H1 (cell line): ENCODE measurements around the gene SASH3. TPM values are rescaled to one million over a fixed set of nuclear protein-coding genes. Genes with fewer than 3 reads are reported as not detected.

Experiments used
- CTCF ChIA-PET: fragments of 300-600 bp; sonication (Branson Sonifier 250); formaldehyde crosslinking; loops from one replicate; lab custom pipeline; 2021; ENCODE audit not compliant: partially characterized antibody; lab: Charles Lee
- POLR2A ChIA-PET: fragments of 300-600 bp; sonication (Branson Sonifier 250); formaldehyde crosslinking; loops from one replicate; lab custom pipeline; 2021; ENCODE audit warnings: inconsistent platforms; ENCODE audit not compliant: partially characterized antibody; lab: Charles Lee
- DNase-seq, 2 experiments: peaks; one replicate each; pipeline versions ENCODE4 v3.0.0 to v3.0.0-alpha.2; 2010 to 2022; ENCODE audit warnings: low spot score in 2 of 2, low read depth in 1 of 2, mixed read lengths in 1 of 2
- FAIRE-seq: peaks from 2 replicates; lab custom pipeline; 2011; peaks lifted over from hg19 to GRCh38; lab: Jason Lieb, UNC
- H2AFZ ChIP-seq: 2 replicates; pipeline ENCODE4 v1.8.1; 2012; ENCODE audit warnings: low read length, inconsistent platforms
- H2AK5ac ChIP-seq: 2 replicates; pipeline ENCODE4 v1.6.1; 2013; ENCODE audit warnings: low read depth, low read length
- H2BK120ac ChIP-seq: replicated peaks from 2 replicates; pipeline ENCODE3; 2013; ENCODE audit warnings: low read depth, low read length, inconsistent platforms
- H2BK12ac ChIP-seq: 2 replicates; pipeline ENCODE4 v1.6.1; 2013; ENCODE audit warnings: low read depth, low read length
- H2BK15ac ChIP-seq: 2 replicates; pipeline ENCODE4 v1.6.1; 2013; ENCODE audit warnings: low read length
- H2BK20ac ChIP-seq: 2 replicates; pipeline ENCODE4 v1.6.1; 2013; ENCODE audit warnings: low read length
- H2BK5ac ChIP-seq: 2 replicates; pipeline ENCODE4 v1.6.1; 2013; ENCODE audit warnings: low read depth, low read length
- H3K14ac ChIP-seq: 2 replicates; pipeline ENCODE4 v1.6.1; 2013; ENCODE audit warnings: inconsistent platforms; ENCODE audit not compliant: insufficient read length
- H3K18ac ChIP-seq: 2 replicates; pipeline ENCODE4 v1.6.1; 2013; ENCODE audit warnings: low read length; ENCODE audit errors: extremely low read depth
- H3K23ac ChIP-seq: 2 replicates; pipeline ENCODE4 v1.6.1; 2013; ENCODE audit warnings: inconsistent platforms; ENCODE audit not compliant: insufficient read length
- H3K23me2 ChIP-seq: 2 replicates; pipeline ENCODE4 v1.6.1; 2013; ENCODE audit warnings: low read depth, low read length
- H3K27ac ChIP-seq: 2 replicates; pipeline ENCODE4 v1.6.1; 2011; ENCODE audit warnings: low read depth, low read length, inconsistent platforms
- H3K27me3 ChIP-seq, 4 experiments: replicated peaks in 1 of 4; 1 replicate in 1 of 4; 2 replicates in 3 of 4; pipeline versions ENCODE4 v1.6.1 to v1.8.1; 2011 to 2013; ENCODE audit warnings: low read length in 3 of 4, mild to moderate bottlenecking in 3 of 4, inconsistent platforms in 2 of 4, mixed read lengths in 2 of 4, moderate library complexity in 1 of 4; ENCODE audit not compliant: control insufficient read depth in 3 of 4, insufficient read depth in 3 of 4; ENCODE audit errors: extremely low read depth in 1 of 4
- H3K36me3 ChIP-seq, 4 experiments: 2 replicates each; pipeline versions ENCODE4 v1.6.1 to v1.8.1; 2011 to 2013; ENCODE audit warnings: mild to moderate bottlenecking in 4 of 4, low read length in 3 of 4, moderate library complexity in 2 of 4, control low read depth in 1 of 4, inconsistent platforms in 1 of 4; ENCODE audit not compliant: insufficient read depth in 4 of 4, control insufficient read depth in 2 of 4
- H3K4ac ChIP-seq: replicated peaks from 2 replicates; pipeline ENCODE3; 2013; ENCODE audit warnings: low read length, low read depth, mixed read lengths, inconsistent platforms; ENCODE audit not compliant: insufficient read length
- H3K4me1 ChIP-seq, 4 experiments: replicated peaks in 1 of 4; 1 replicate in 1 of 4; 2 replicates in 3 of 4; pipeline versions ENCODE4 v1.6.1 to v1.8.1; 2011 to 2013; ENCODE audit warnings: low read length in 3 of 4, inconsistent platforms in 2 of 4, mixed read lengths in 1 of 4; ENCODE audit not compliant: insufficient read depth in 4 of 4, control insufficient read depth in 3 of 4
- H3K4me2 ChIP-seq, 2 experiments: 2 replicates each; pipeline versions ENCODE4 v1.6.1 to v1.8.1; 2011 to 2013; ENCODE audit warnings: low read depth in 2 of 2, low read length in 2 of 2, control low read depth in 1 of 2, inconsistent platforms in 1 of 2, mild to moderate bottlenecking in 1 of 2; ENCODE audit not compliant: insufficient read depth in 1 of 2
- H3K4me3 ChIP-seq, 4 experiments: fragments of 200-600, 300-600 bp in 1 of 4; sonication (generic), shearing (Covaris generic), sonication (Bioruptor Twin) in 1 of 4; 2 replicates each; pipeline versions ENCODE4 v1.5.1 to v1.8.1; 2011 to 2016; ENCODE audit warnings: low read length in 4 of 4, low read depth in 3 of 4, control low read depth in 2 of 4, inconsistent platforms in 2 of 4, mild to moderate bottlenecking in 2 of 4, mixed read lengths in 1 of 4, moderate library complexity in 1 of 4; ENCODE audit not compliant: insufficient read depth in 2 of 4; ENCODE audit errors: extremely low read depth in 1 of 4
- H3K56ac ChIP-seq: replicated peaks from 2 replicates; pipeline ENCODE3; 2013; ENCODE audit warnings: low read depth, mild to moderate bottlenecking, mixed read lengths, low read length, inconsistent platforms; ENCODE audit not compliant: insufficient read length
- H3K79me1 ChIP-seq: 2 replicates; pipeline ENCODE4 v1.6.1; 2013; ENCODE audit warnings: low read depth, low read length, control low read depth
- H3K79me2 ChIP-seq, 2 experiments: 2 replicates each; pipeline versions ENCODE4 v1.6.1 to v1.8.1; 2012 to 2013; ENCODE audit warnings: low read length in 2 of 2, mild to moderate bottlenecking in 2 of 2, inconsistent platforms in 1 of 2; ENCODE audit not compliant: insufficient read depth in 2 of 2, control insufficient read depth in 1 of 2
- H3K9ac ChIP-seq, 4 experiments: replicated peaks in 1 of 4; 1 replicate in 1 of 4; 2 replicates in 3 of 4; pipeline versions ENCODE4 v1.6.1 to v1.8.1; 2011 to 2013; ENCODE audit warnings: low read depth in 3 of 4, low read length in 3 of 4, control low read depth in 2 of 4, mild to moderate bottlenecking in 2 of 4, moderate library complexity in 2 of 4, inconsistent platforms in 1 of 4; ENCODE audit errors: extremely low read depth in 1 of 4
- H3K9me3 ChIP-seq, 2 experiments: 2 replicates each; pipeline versions ENCODE4 v1.6.1 to v1.8.1; 2012 to 2013; ENCODE audit warnings: mild to moderate bottlenecking in 2 of 2, moderate library complexity in 2 of 2, control low read depth in 1 of 2, inconsistent platforms in 1 of 2, low read depth in 1 of 2, low read length in 1 of 2, mixed read lengths in 1 of 2; ENCODE audit not compliant: insufficient read depth in 2 of 2
- H4K20me1 ChIP-seq, 2 experiments: replicated peaks in 1 of 2; 2 replicates each; pipeline versions ENCODE3 to v1.8.1; 2011 to 2013; ENCODE audit warnings: inconsistent platforms in 2 of 2, low read length in 2 of 2, mild to moderate bottlenecking in 1 of 2; ENCODE audit not compliant: insufficient read depth in 2 of 2, control insufficient read depth in 1 of 2
- H4K5ac ChIP-seq: 2 replicates; pipeline ENCODE4 v1.6.1; 2013; ENCODE audit warnings: low read length, low read depth, mixed read lengths, inconsistent platforms; ENCODE audit not compliant: insufficient read length
- H4K8ac ChIP-seq: 2 replicates; pipeline ENCODE4 v1.8.0; 2013; ENCODE audit warnings: mild to moderate bottlenecking, moderate library complexity, low read length, inconsistent platforms; ENCODE audit not compliant: insufficient read depth; ENCODE audit errors: extremely low read depth
- H4K91ac ChIP-seq: replicated peaks from 2 replicates; pipeline ENCODE3; 2013; ENCODE audit warnings: low read length, mixed read lengths, inconsistent platforms; ENCODE audit not compliant: insufficient read length
- CHD2 ChIP-seq: IDR thresholded peaks from 2 replicates; pipeline ENCODE4 v1.6.1; 2012; ENCODE audit warnings: low read length, improper control_type of control experiment
- E2F6 ChIP-seq: IDR thresholded peaks from 2 replicates; pipeline ENCODE4 v1.6.1; 2012; ENCODE audit warnings: inconsistent platforms
- HDAC2 ChIP-seq, 2 experiments: fragments of 300-600 bp in 1 of 2; sonication (generic) in 1 of 2; IDR thresholded peaks; 2 replicates each; pipeline ENCODE4 v1.6.1; 2011 to 2012; ENCODE audit warnings: low read depth in 2 of 2, low read length in 2 of 2, mild to moderate bottlenecking in 2 of 2, moderate library complexity in 2 of 2, borderline replicate concordance in 1 of 2, inconsistent platforms in 1 of 2
- KDM4A ChIP-seq: IDR thresholded peaks from one replicate; pipeline ENCODE4 v1.7.1; 2012; ENCODE audit warnings: low read depth, mild to moderate bottlenecking, moderate library complexity, low read length, inconsistent platforms; ENCODE audit not compliant: severe bottlenecking
- NANOG ChIP-seq: IDR thresholded peaks from 2 replicates; pipeline ENCODE4 v1.6.1; 2011; ENCODE audit warnings: low read length, low read depth, mild to moderate bottlenecking, inconsistent platforms; ENCODE audit not compliant: insufficient read depth, poor library complexity, severe bottlenecking
- NRF1 ChIP-seq: IDR thresholded peaks from 2 replicates; pipeline ENCODE4 v1.6.1; 2011; ENCODE audit warnings: mild to moderate bottlenecking, low read depth, low read length, improper control_type of control experiment
- SP1 ChIP-seq: IDR thresholded peaks from 2 replicates; pipeline ENCODE4 v1.6.1; 2011; ENCODE audit warnings: low read depth, low read length
- SP4 ChIP-seq: IDR thresholded peaks from 2 replicates; pipeline ENCODE4 v1.6.1; 2012; ENCODE audit warnings: low read length, inconsistent platforms
- SUZ12 ChIP-seq: fragments of 200-600 bp; sonication (generic); IDR thresholded peaks from 2 replicates; pipeline ENCODE4 v1.6.1; 2012; ENCODE audit warnings: mild to moderate bottlenecking, inconsistent platforms, low read length, moderate library complexity, mixed read lengths
- TEAD4 ChIP-seq: IDR thresholded peaks from 2 replicates; pipeline ENCODE4 v1.6.1; 2012; ENCODE audit warnings: low read depth, low read length, inconsistent platforms, mixed read lengths
- WGBS, 2 experiments: shearing (Covaris generic) in 1 of 2; methylation state at CpG; one replicate each; pipeline versions ENCODE4 v1.1.6 to v1.1.7; 2013 to 2015; ENCODE audit warnings: low lambda C conversion rate in 2 of 2, mixed read lengths in 2 of 2, inconsistent platforms in 1 of 2, low coverage in 1 of 2, missing lambda C conversion rate in 1 of 2; ENCODE audit not compliant: insufficient replicate concordance in 2 of 2, insufficient coverage in 1 of 2, insufficient read length in 1 of 2; ENCODE audit errors: extremely low coverage in 1 of 2, missing lambda C conversion rate in 1 of 2; 5-methylcytosine and 5-hydroxymethylcytosine counted together
- long read RNA-seq, 2 experiments: library from RNA in 1 of 2; library from capped mRNA in 1 of 2; stranded (forward); transcript quantifications; one replicate each; pipeline ENCODE4 v2.0.0, GENCODE V29; 2021; ENCODE audit warnings: inconsistent platforms in 1 of 2
- polyA minus RNA-seq, 3 experiments: library from RNA; depleted of rRNA, polyadenylated mRNA; stranded (reverse); fragments of >200 nt; gene quantifications; 1 replicate in 2 of 3; 2 replicates in 1 of 3; pipeline ENCODE4 v1.2.3, GENCODE V29; 2011
- polyA plus RNA-seq, 7 experiments: library from polyadenylated mRNA; depleted of rRNA in 3 of 7; stranded (reverse) in 5 of 7; unstranded in 2 of 7; fragments of >200 nt in 5 of 7; fragments of 200-250 nt in 2 of 7; gene quantifications; 1 replicate in 5 of 7; 2 replicates in 1 of 7; 4 replicates in 1 of 7; pipeline versions ENCODE4 v1.2.1 to v1.2.3, GENCODE V29; 2011 to 2013; ENCODE audit warnings: missing spikeins in 2 of 7, mixed read lengths in 2 of 7
- total RNA-seq: library from RNA; stranded (reverse); fragmentation: NEBNext Ultra II Directional; extraction: Animal tissue kit (Norgen Biotek cat#: 25700); gene quantifications from 2 replicates; pipeline ENCODE4 v1.2.1, GENCODE V29; 2021
- TF ChIP-seq, protein P1 (sequence below): IDR thresholded peaks from 2 replicates; pipeline ENCODE4 v1.6.1; 2011; ENCODE audit warnings: low read depth, mild to moderate bottlenecking, low read length; ENCODE audit not compliant: insufficient read depth

The SASH3 gene
- not detected in 2 replicates for total RNA-seq
- polyA plus RNA-seq (2011; rRNA removed) = not detected in 2 replicates
- not detected for polyA plus RNA-seq (2011; cell fraction: cytosol; rRNA removed)
- not detected for polyA plus RNA-seq (2011; cell fraction: nucleus; rRNA removed)
- polyA plus RNA-seq (2012, experiment 1 of 2) = not detected in 4 replicates
- not detected for polyA plus RNA-seq (2012, experiment 2 of 2)
- polyA plus RNA-seq (2013, experiment 1 of 2) = not detected
- not detected for polyA plus RNA-seq (2013, experiment 2 of 2)
- polyA minus RNA-seq (2011; rRNA and poly(A)+ RNA removed) = not detected in 2 replicates
- polyA minus RNA-seq (2011; cell fraction: cytosol; rRNA and poly(A)+ RNA removed) = not detected
- not detected for polyA minus RNA-seq (2011; cell fraction: nucleus; rRNA and poly(A)+ RNA removed)
- long read RNA-seq, experiment 1 = 0 reads
- long read RNA-seq, experiment 2 = 0 reads

GRCh38 chrX:129779747-129780146 is at the start of gene SASH3:
Gene SASH3 (plus strand): TSS chrX:129779949. CDS start chrX:129780098, 149 bp downstream.
- H3K9ac ChIP-seq = no peak within 1 kb of the TSS
- ChIA-PET CTCF (interaction anchor here (1.2 kb wide), 1 partner anchor 22 kb away, joined by 3 read pairs; no protein-coding TSS in a partner anchor), POLR2A (interaction anchor here (1.3 kb wide), 1 partner anchor 23 kb away, joined by 3 read pairs; no protein-coding TSS in a partner anchor)
- no peaks in the 10 kb centered on the region for H3K27me3 ChIP-seq
- H3K4me3 ChIP-seq = no peak within 1 kb of the TSS
- H3K4me1 ChIP-seq = peaks cover 0 to 2% (median 0%) of the 10 kb centered on the region in 4 experiments; a peak in 2 of 7 replicates
- H3K79me1 ChIP-seq = no peaks in the 10 kb centered on the region
- no peak within 1 kb of the TSS for H2AK5ac ChIP-seq
- H2BK5ac ChIP-seq = no peak within 1 kb of the TSS
- 95% methylated on average over 4 of the region's 13 CpGs; no CpG with 5 or more reads in 1 of the 2 experiments for WGBS, 2 experiments
- no peak within 1 kb of the TSS for H3K23ac ChIP-seq
- no peak within 1 kb of the TSS for H3K27ac ChIP-seq
- no peaks in the 10 kb centered on the region for H3K9me3 ChIP-seq
- no peak within 1 kb of the TSS for H4K8ac ChIP-seq
- no peaks in the 10 kb centered on the region for H4K20me1 ChIP-seq
- H3K4ac ChIP-seq = no peak within 1 kb of the TSS
- H2BK15ac ChIP-seq = no peak within 1 kb of the TSS
- H4K91ac ChIP-seq = no peak within 1 kb of the TSS
- DNase-seq = no peak
- H2AFZ ChIP-seq = no peak within 1 kb of the TSS
- no peak for FAIRE-seq
- H3K36me3 ChIP-seq = no peaks in the 10 kb centered on the region
- H4K5ac ChIP-seq = no peak within 1 kb of the TSS
- H2BK12ac ChIP-seq = no peak within 1 kb of the TSS
- H3K23me2 ChIP-seq = no peaks in the 10 kb centered on the region
- H3K18ac ChIP-seq = no peak within 1 kb of the TSS
- no peak within 1 kb of the TSS for H3K4me2 ChIP-seq
- H3K14ac ChIP-seq = no peak within 1 kb of the TSS
- H3K56ac ChIP-seq = no peak within 1 kb of the TSS
- H2BK20ac ChIP-seq = no peak within 1 kb of the TSS
- no peak within 1 kb of the TSS for H2BK120ac ChIP-seq
- H3K79me2 ChIP-seq = no peaks in the 10 kb centered on the region
- TF ChIP-seq CHD2 = no peak
- TF ChIP-seq SUZ12 = no peak
- TF ChIP-seq NRF1 = no peak
- TF ChIP-seq, protein P1, sequence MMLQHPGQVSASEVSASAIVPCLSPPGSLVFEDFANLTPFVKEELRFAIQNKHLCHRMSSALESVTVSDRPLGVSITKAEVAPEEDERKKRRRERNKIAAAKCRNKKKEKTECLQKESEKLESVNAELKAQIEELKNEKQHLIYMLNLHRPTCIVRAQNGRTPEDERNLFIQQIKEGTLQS = no peak
- no peak for TF ChIP-seq SP4
- TF ChIP-seq E2F6 = no peak
- no peak for TF ChIP-seq HDAC2 (IDR thresholded peaks at IDR 0.05; ENCODE audit: borderline replicate concordance in 1 of 2, low read depth in 2 of 2, low read length in 2 of 2)
- TF ChIP-seq KDM4A = no peak
- TF ChIP-seq NANOG = no peak
- no peak for TF ChIP-seq SP1
- TF ChIP-seq TEAD4 = no peak
